ENCODE data around the gene FAM222A.

FAM222A gene

GRCh38 chr12:109753054-109753401, 39.4 kb downstream of the FAM222A start:
- DNase-seq (ENCODE audit: low spot score) = no peak
- no peak for TF ChIP-seq CTCF (IDR thresholded peaks at IDR 0.05; ENCODE audit: extremely low read depth, missing control alignments)

- no peak for DNase-seq (ENCODE audit: low spot score)
- TF ChIP-seq CTCF (IDR thresholded peaks at IDR 0.05; ENCODE audit: extremely low read depth, missing control alignments) = no peak
Observed at GRCh38 chr12:109753959-109754358, 40.3 kb downstream of the FAM222A start.

GRCh38 chr12:109756457-109756856, 42.8 kb downstream of the FAM222A start:
- no peak for TF ChIP-seq CTCF (IDR thresholded peaks at IDR 0.05; ENCODE audit: extremely low read depth, missing control alignments)
- DNase-seq (ENCODE audit: low spot score) = no peak

- no peak for TF ChIP-seq CTCF (IDR thresholded peaks at IDR 0.05; ENCODE audit: extremely low read depth, missing control alignments)
- DNase-seq (ENCODE audit: low spot score) = no peak
Observed at GRCh38 chr12:109757671-109758265, 44.1 kb downstream of the FAM222A start.

- no peak for DNase-seq (ENCODE audit: low spot score)
- no peak for TF ChIP-seq CTCF (IDR thresholded peaks at IDR 0.05; ENCODE audit: extremely low read depth, missing control alignments)
Observed at GRCh38 chr12:109758426-109759420, 45.1 kb downstream of the FAM222A start.

- TF ChIP-seq CTCF (IDR thresholded peaks at IDR 0.05; ENCODE audit: extremely low read depth, missing control alignments) = no peak
- no peak for DNase-seq (ENCODE audit: low spot score)
Observed at GRCh38 chr12:109759595-109759994, 46.0 kb downstream of the FAM222A start.

Measured in GM20000 (cell line).